HL-60 (cell line): Measurements from ENCODE around the gene C19orf12.
A peak's percentile ranks its signal among the peaks of the same experiment; 100 is the strongest.

Source experiments
- DNase-seq, 2 experiments: peaks; one replicate each; pipeline ENCODE4 v3.0.0-alpha.2; 2010 to 2020; ENCODE audit warnings: low read depth in 1 of 2, low spot score in 1 of 2
- H3K27ac ChIP-seq: fragments of 250-450 bp; sonication (Bioruptor Pico); replicated peaks from 2 replicates; pipeline ENCODE4 v1.5.1; 2020; ENCODE audit warnings: mild to moderate bottlenecking, moderate library complexity
- H3K27me3 ChIP-seq: fragments of 250-450 bp; sonication (Bioruptor Pico); 2 replicates; pipeline ENCODE4 v1.5.1; 2021; ENCODE audit warnings: mild to moderate bottlenecking, moderate library complexity; ENCODE audit not compliant: insufficient read depth, poor library complexity, severe bottlenecking
- H3K4me3 ChIP-seq: replicated peaks from 2 replicates; pipeline ENCODE4 v1.5.1; 2011; ENCODE audit warnings: mild to moderate bottlenecking, control low read depth, low read length; ENCODE audit not compliant: insufficient read depth
- GABPA ChIP-seq: IDR thresholded peaks from 2 replicates; pipeline ENCODE4 v1.6.1; 2012; ENCODE audit warnings: low read depth
- POLR2AphosphoS5 ChIP-seq: IDR thresholded peaks from 2 replicates; pipeline ENCODE4 v1.6.1; 2012; ENCODE audit warnings: low read depth
- SPI1 ChIP-seq: IDR thresholded peaks from 2 replicates; pipeline ENCODE4 v1.6.1; 2012; ENCODE audit warnings: low read depth, mild to moderate bottlenecking, borderline replicate concordance
- TF ChIP-seq, protein P1 (sequence below): IDR thresholded peaks from 2 replicates; pipeline ENCODE4 v1.6.1; 2012; ENCODE audit warnings: low read depth; ENCODE audit not compliant: insufficient replicate concordance
- TF ChIP-seq, protein P2 (sequence below): IDR thresholded peaks from one replicate; pipeline ENCODE4 v1.5.1; 2011; ENCODE audit warnings: low read length, control low read depth, inconsistent platforms; ENCODE audit not compliant: insufficient read depth

The C19orf12 gene

DNA sequence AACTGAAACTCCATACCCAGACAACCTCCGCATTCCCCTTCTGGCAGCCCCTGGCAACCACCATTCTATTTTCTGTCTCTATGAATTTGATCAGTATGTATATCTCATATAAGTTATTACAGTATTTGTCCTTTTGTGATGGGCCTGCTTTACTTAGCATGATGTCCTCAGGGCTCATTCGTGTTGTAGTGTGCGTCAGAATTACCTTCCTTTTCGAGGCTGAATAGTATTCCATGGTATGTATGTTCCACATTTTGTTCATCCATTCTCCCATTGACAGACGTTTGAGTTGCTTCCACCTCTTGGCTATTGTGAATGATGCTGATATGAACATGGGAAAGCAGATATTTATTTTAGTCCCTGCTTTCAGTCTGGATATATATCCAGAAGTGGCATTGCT is 44.8 kb downstream of the C19orf12 start:
- no peak for DNase-seq
- Histone ChIP-seq H3K27ac (no peak overlapping the region), H3K27me3 (peaks cover 3% of the 10 kb centered on the region), H3K4me3 (no peak overlapping the region)
- TF ChIP-seq, protein P1, sequence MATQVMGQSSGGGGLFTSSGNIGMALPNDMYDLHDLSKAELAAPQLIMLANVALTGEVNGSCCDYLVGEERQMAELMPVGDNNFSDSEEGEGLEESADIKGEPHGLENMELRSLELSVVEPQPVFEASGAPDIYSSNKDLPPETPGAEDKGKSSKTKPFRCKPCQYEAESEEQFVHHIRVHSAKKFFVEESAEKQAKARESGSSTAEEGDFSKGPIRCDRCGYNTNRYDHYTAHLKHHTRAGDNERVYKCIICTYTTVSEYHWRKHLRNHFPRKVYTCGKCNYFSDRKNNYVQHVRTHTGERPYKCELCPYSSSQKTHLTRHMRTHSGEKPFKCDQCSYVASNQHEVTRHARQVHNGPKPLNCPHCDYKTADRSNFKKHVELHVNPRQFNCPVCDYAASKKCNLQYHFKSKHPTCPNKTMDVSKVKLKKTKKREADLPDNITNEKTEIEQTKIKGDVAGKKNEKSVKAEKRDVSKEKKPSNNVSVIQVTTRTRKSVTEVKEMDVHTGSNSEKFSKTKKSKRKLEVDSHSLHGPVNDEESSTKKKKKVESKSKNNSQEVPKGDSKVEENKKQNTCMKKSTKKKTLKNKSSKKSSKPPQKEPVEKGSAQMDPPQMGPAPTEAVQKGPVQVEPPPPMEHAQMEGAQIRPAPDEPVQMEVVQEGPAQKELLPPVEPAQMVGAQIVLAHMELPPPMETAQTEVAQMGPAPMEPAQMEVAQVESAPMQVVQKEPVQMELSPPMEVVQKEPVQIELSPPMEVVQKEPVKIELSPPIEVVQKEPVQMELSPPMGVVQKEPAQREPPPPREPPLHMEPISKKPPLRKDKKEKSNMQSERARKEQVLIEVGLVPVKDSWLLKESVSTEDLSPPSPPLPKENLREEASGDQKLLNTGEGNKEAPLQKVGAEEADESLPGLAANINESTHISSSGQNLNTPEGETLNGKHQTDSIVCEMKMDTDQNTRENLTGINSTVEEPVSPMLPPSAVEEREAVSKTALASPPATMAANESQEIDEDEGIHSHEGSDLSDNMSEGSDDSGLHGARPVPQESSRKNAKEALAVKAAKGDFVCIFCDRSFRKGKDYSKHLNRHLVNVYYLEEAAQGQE: no peak
- TF ChIP-seq, protein P2, sequence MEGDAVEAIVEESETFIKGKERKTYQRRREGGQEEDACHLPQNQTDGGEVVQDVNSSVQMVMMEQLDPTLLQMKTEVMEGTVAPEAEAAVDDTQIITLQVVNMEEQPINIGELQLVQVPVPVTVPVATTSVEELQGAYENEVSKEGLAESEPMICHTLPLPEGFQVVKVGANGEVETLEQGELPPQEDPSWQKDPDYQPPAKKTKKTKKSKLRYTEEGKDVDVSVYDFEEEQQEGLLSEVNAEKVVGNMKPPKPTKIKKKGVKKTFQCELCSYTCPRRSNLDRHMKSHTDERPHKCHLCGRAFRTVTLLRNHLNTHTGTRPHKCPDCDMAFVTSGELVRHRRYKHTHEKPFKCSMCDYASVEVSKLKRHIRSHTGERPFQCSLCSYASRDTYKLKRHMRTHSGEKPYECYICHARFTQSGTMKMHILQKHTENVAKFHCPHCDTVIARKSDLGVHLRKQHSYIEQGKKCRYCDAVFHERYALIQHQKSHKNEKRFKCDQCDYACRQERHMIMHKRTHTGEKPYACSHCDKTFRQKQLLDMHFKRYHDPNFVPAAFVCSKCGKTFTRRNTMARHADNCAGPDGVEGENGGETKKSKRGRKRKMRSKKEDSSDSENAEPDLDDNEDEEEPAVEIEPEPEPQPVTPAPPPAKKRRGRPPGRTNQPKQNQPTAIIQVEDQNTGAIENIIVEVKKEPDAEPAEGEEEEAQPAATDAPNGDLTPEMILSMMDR: no peak
- TF ChIP-seq GABPA (no peak), POLR2AphosphoS5 (no peak), SPI1 (no peak)

GRCh38 chr19:29668746-29669609 is 46.1 kb downstream of the C19orf12 start:
- no peak for DNase-seq
- Histone ChIP-seq H3K4me3 (no peak overlapping the region), H3K27me3 (peaks cover 3% of the 10 kb centered on the region), H3K27ac (no peak overlapping the region)
- TF ChIP-seq, protein P2: peak; percentile 8
- TF ChIP-seq SPI1: no peak

DNA sequence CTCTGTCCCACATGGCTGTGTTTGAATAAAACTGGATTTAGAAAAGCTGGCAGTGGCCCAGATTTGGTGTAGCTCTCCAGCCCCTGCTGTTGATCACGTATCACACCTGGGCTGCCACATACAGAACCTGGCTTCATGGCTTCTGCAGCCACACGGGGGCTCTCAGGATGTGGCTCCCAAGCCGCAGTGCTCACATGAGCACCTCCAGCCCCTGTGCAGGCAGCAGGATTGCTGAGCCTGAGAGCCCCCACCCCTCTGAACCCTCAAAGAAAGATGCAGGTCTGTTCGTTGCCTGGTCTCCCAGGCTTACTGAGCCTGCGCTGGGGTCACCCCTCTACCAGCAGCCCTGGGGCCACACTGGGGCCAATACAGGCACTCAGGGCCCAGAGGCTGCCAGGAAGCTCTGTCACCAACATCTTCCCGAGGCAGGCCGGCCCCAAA is 47.1 kb downstream of the C19orf12 start:
- Histone ChIP-seq H3K4me3 (no peak overlapping the region), H3K27ac (no peak overlapping the region), H3K27me3 (peaks cover 3% of the 10 kb centered on the region)
- no peak for DNase-seq
- TF ChIP-seq, protein P2: no peak
- TF ChIP-seq GABPA (no peak), POLR2AphosphoS5 (no peak), SPI1 (no peak)
- TF ChIP-seq, protein P1: no peak
